Measurements from ENCODE around the gene GRAP2. TPM values are rescaled to one million over a fixed set of nuclear protein-coding genes. Genes with fewer than 3 reads are reported as not detected.

Gene GRAP2
- total RNA-seq, 1 donor from 2014 or later, result not detected

DNA sequence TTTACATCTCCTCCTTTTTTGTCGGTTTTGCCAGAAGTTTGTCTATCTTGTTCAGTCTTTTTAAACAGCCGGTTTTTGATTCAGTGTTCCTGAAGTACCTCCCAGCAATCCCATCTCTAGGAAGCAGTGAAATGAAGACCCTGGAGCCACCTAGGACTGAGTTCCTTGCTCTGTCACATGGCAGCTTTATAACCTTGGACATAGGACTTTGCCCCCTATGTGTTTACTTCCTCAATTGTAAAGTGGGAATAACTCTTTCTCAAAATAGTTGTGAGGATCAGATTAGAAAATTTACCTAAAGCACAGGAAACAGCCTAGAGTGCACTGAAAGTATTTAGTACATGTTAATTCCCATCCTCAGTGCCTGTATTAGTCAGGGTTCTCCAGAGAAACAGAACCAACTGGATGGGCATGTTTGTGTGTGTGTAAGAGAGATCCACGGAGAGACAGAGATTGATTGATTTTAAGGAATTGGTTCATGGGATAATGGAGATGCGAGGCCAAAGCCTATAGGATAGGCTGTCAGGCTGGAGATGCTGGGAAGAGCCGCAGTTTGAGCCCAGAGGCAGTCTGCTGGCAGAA, 113.9 kb downstream of the GRAP2 start:
- peaks cover 10% of the 10 kb centered on the region for H3K4me1 ChIP-seq
- no peak overlapping the region for H2AFZ ChIP-seq (replicated peaks)
- H3K4me1 Mint-ChIP-seq, result peaks cover 26% of the 10 kb centered on the region
- no peaks in the 10 kb centered on the region for H3K27me3 ChIP-seq
- no peak overlapping the region for H3K4me2 ChIP-seq
- no peaks in the 10 kb centered on the region for H3K9me3 Mint-ChIP-seq
- H3K4me3 Mint-ChIP-seq, result no peak overlapping the region
- H3K4me3 ChIP-seq, result no peak overlapping the region
- H3K27ac Mint-ChIP-seq, result no peak overlapping the region
- H3F3A ChIP-seq (ENCODE audit: low read depth), result peaks cover 13% of the 10 kb centered on the region
- no peaks in the 10 kb centered on the region for H3K9me3 ChIP-seq (ENCODE audit: low read depth)
- DNase-seq (ENCODE audit: low spot score), result no peak
- H3K9ac ChIP-seq, result no peak overlapping the region
- TF ChIP-seq EZH2phosphoT487 (IDR thresholded peaks at IDR 0.05), result no peak
- no peak for TF ChIP-seq EZH2 (IDR thresholded peaks at IDR 0.05)
- TF ChIP-seq, protein P1, sequence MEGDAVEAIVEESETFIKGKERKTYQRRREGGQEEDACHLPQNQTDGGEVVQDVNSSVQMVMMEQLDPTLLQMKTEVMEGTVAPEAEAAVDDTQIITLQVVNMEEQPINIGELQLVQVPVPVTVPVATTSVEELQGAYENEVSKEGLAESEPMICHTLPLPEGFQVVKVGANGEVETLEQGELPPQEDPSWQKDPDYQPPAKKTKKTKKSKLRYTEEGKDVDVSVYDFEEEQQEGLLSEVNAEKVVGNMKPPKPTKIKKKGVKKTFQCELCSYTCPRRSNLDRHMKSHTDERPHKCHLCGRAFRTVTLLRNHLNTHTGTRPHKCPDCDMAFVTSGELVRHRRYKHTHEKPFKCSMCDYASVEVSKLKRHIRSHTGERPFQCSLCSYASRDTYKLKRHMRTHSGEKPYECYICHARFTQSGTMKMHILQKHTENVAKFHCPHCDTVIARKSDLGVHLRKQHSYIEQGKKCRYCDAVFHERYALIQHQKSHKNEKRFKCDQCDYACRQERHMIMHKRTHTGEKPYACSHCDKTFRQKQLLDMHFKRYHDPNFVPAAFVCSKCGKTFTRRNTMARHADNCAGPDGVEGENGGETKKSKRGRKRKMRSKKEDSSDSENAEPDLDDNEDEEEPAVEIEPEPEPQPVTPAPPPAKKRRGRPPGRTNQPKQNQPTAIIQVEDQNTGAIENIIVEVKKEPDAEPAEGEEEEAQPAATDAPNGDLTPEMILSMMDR (IDR thresholded peaks at IDR 0.05), result no peak
- no peaks in the 10 kb centered on the region for H3K79me2 ChIP-seq (ENCODE audit: low read depth)
- peaks cover 12% of the 10 kb centered on the region for H3K27me3 Mint-ChIP-seq (ENCODE audit: insufficient read depth, low read depth)
- no peak overlapping the region for H3K27ac ChIP-seq
- no peaks in the 10 kb centered on the region for H3K36me3 ChIP-seq
- peaks cover 1% of the 10 kb centered on the region for H4K20me1 ChIP-seq (ENCODE audit: low read depth)
- H3K36me3 Mint-ChIP-seq, result no peaks in the 10 kb centered on the region

DNA sequence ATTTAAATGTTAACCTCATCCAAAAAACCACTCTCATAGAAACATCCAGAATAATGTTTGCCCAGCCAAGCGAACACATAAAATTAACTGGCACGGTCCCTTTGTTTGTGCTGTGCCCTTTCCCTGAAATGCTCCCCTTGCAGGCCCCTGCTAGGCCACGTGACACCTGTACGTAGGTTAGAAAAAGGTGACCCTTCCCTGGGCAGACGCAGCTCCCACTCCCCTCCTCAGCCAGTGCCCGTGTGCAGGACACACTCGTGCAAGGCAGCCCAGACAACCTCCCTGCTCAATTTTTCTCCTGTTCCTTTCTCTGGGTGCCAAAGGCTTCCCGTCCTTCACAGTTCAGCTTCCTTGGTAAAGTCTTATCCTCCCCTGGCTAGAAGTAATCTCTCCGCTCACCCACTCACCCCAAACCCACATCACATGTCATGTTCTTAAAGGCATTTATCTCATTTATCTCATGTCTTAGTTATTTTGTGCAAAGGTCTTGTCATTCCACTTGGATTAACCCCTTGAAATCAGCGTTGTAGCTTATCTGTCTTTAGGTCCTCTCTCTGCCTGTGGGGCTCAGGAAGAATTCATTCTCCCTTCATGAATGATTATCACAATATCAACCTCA, 114.6 kb downstream of the GRAP2 start:
- H3F3A ChIP-seq (ENCODE audit: low read depth), result peaks cover 6% of the 10 kb centered on the region
- no peak overlapping the region for H3K4me3 Mint-ChIP-seq
- no peaks in the 10 kb centered on the region for H3K36me3 ChIP-seq
- no peak overlapping the region for H3K4me2 ChIP-seq
- no peak overlapping the region for H3K27ac Mint-ChIP-seq
- H4K20me1 ChIP-seq (ENCODE audit: low read depth), result no peaks in the 10 kb centered on the region
- H3K27me3 Mint-ChIP-seq (ENCODE audit: insufficient read depth, low read depth), result peaks cover 9% of the 10 kb centered on the region
- H3K9me3 Mint-ChIP-seq, result no peaks in the 10 kb centered on the region
- H2AFZ ChIP-seq (replicated peaks), result no peak overlapping the region
- no peak overlapping the region for H3K27ac ChIP-seq
- no peaks in the 10 kb centered on the region for H3K27me3 ChIP-seq
- peaks cover 3% of the 10 kb centered on the region for H3K4me1 ChIP-seq
- no peak for DNase-seq (ENCODE audit: low spot score)
- no peaks in the 10 kb centered on the region for H3K9me3 ChIP-seq (ENCODE audit: low read depth)
- H3K4me3 ChIP-seq, result no peak overlapping the region
- TF ChIP-seq EZH2 (IDR thresholded peaks at IDR 0.05) (no peak), EZH2phosphoT487 (IDR thresholded peaks at IDR 0.05) (no peak)
- TF ChIP-seq, protein P1 (IDR thresholded peaks at IDR 0.05), result no peak
- H3K79me2 ChIP-seq (ENCODE audit: low read depth), result no peaks in the 10 kb centered on the region
- H3K36me3 Mint-ChIP-seq, result no peaks in the 10 kb centered on the region
- H3K9ac ChIP-seq, result no peak overlapping the region
- H3K4me1 Mint-ChIP-seq, result peaks cover 19% of the 10 kb centered on the region

DNA sequence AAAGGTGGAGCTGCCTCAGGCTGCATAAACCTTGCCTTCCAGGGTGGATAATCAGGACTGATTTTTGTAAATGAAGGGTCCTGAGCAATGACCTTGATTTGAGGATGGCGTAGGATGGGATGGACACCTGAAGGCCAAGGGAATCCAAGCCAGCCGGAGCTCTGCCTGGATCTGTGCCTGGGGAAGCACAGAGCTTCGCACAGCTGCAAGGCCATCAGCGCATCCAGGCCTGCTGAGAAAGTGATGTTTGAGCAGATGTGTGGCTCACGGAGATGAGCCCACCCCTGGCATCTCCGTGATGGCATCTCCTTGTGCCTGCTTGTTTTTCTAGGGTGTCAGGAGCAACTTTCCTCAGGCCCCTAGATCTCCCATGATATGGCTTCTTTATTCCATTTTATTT, 117.2 kb downstream of the GRAP2 start:
- H2AFZ ChIP-seq (replicated peaks), result no peak overlapping the region
- H3K79me2 ChIP-seq (ENCODE audit: low read depth), result no peaks in the 10 kb centered on the region
- no peaks in the 10 kb centered on the region for H4K20me1 ChIP-seq (ENCODE audit: low read depth)
- no peaks in the 10 kb centered on the region for H3F3A ChIP-seq (ENCODE audit: low read depth)
- Mint-ChIP-seq H3K27ac (no peak overlapping the region), H3K4me1 (peaks cover 12% of the 10 kb centered on the region), H3K36me3 (no peaks in the 10 kb centered on the region), H3K4me3 (no peak overlapping the region), H3K9me3 (no peaks in the 10 kb centered on the region), H3K27me3 (ENCODE audit: insufficient read depth, low read depth) (peaks cover 2% of the 10 kb centered on the region)
- DNase-seq (ENCODE audit: low spot score), result no peak
- H3K4me3 ChIP-seq, result no peak overlapping the region
- no peaks in the 10 kb centered on the region for H3K4me1 ChIP-seq
- H3K27me3 ChIP-seq, result no peaks in the 10 kb centered on the region
- no peak overlapping the region for H3K9ac ChIP-seq
- H3K9me3 ChIP-seq (ENCODE audit: low read depth), result no peaks in the 10 kb centered on the region
- TF ChIP-seq, protein P1 (IDR thresholded peaks at IDR 0.05), result no peak
- TF ChIP-seq EZH2phosphoT487 (IDR thresholded peaks at IDR 0.05) (no peak), EZH2 (IDR thresholded peaks at IDR 0.05) (no peak)
- no peak overlapping the region for H3K27ac ChIP-seq
- no peak overlapping the region for H3K4me2 ChIP-seq
- H3K36me3 ChIP-seq, result no peaks in the 10 kb centered on the region

Data from neural progenitor cell (in vitro differentiated cells).